ENCODE data around the gene ASTN2. TPM values are rescaled to one million over a fixed set of nuclear protein-coding genes. Genes with fewer than 3 reads are reported as not detected.

ASTN2 gene
- total RNA-seq, 2 donors from 2014 or later: 16.8 to 31.3 TPM

- DNase-seq: peak; percentile 35
- peak; percentile 18 to 48 for ATAC-seq
- intact Hi-C loops (cut with DNase I): loop anchor here in 1 of 2 donors (10.0 kb wide), 2 partner anchors 502 to 1062 kb away; partner anchors contain the start of gene PAPPA
Observed at GRCh38 chr9:116656501-116656971, 758.3 kb downstream of the ASTN2 start.

- intact Hi-C loops (cut with DNase I): loop anchor here in 1 of 2 donors (10.0 kb wide), 2 partner anchors 499 to 1059 kb away; partner anchors contain the start of gene PAPPA
- ATAC-seq (peak in 1 of 2 donors; percentile 86), DNase-seq (peak; percentile 24)
Observed at GRCh38 chr9:116654059-116654355, 760.9 kb downstream of the ASTN2 start.

GRCh38 chr9:116653348-116654058 lies 761.4 kb downstream of the ASTN2 start:
- DNase-seq (no peak), ATAC-seq (peak in 1 of 2 donors; percentile 31)
- intact Hi-C loops (cut with DNase I): loop anchor here in 1 of 2 donors (10.0 kb wide), 2 partner anchors 499 to 1059 kb away; partner anchors contain the start of gene PAPPA

- ATAC-seq (peak; percentile 67 to 86), DNase-seq (peak; percentile 64)
- intact Hi-C loops (cut with DNase I): loop anchor here in 1 of 2 donors (5.0 to 10.0 kb wide), 3 partner anchors 70 to 763 kb away; no protein-coding TSS in a partner anchor
Observed at GRCh38 chr9:116647515-116647809, 767.4 kb downstream of the ASTN2 start.

GRCh38 chr9:116646661-116647514 lies 768.0 kb downstream of the ASTN2 start:
- intact Hi-C loops (cut with DNase I): loop anchor here in 1 of 2 donors (5.0 to 10.0 kb wide), 3 partner anchors 70 to 762 kb away; no protein-coding TSS in a partner anchor
- ATAC-seq: peak; percentile 81 to 85

GRCh38 chr9:116644091-116644688 lies 770.7 kb downstream of the ASTN2 start:
- ATAC-seq: peak in 1 of 2 donors; percentile 56
- intact Hi-C loops (cut with DNase I): loop anchor here in 1 of 2 donors (10.0 kb wide), 2 partner anchors 149 to 759 kb away; no protein-coding TSS in a partner anchor
- no peak for DNase-seq

More at GRCh38 chr9:116646661-116647514, 768.0 kb downstream of the ASTN2 start:
- DNase-seq: no peak

- intact Hi-C loops (cut with DNase I): loop anchor here in 1 of 2 donors (10.0 kb wide), 2 partner anchors 149 to 759 kb away; no protein-coding TSS in a partner anchor
- ATAC-seq: no peak
- no peak for DNase-seq
Observed at GRCh38 chr9:116643691-116644090, 771.2 kb downstream of the ASTN2 start.

- DNase-seq (no peak), ATAC-seq (peak; percentile 51 to 60)
- intact Hi-C loops (cut with DNase I): loop anchor here in 1 of 2 donors (10.0 kb wide), 2 partner anchors 147 to 757 kb away; no protein-coding TSS in a partner anchor
Observed at GRCh38 chr9:116641292-116642059, 773.4 kb downstream of the ASTN2 start.

GRCh38 chr9:116639251-116639741 lies 775.6 kb downstream of the ASTN2 start:
- ATAC-seq (no peak), DNase-seq (no peak)
- intact Hi-C loops (cut with DNase I): no loop called here

GRCh38 chr9:116635908-116636307 lies 778.9 kb downstream of the ASTN2 start:
- ATAC-seq (no peak), DNase-seq (no peak)
- intact Hi-C loops (cut with DNase I): no loop called here

GRCh38 chr9:116632990-116633838 lies 781.6 kb downstream of the ASTN2 start:
- DNase-seq: no peak
- intact Hi-C loops (cut with DNase I): no loop called here
- ATAC-seq: peak; percentile 47 to 70

GRCh38 chr9:116629634-116630033 lies 785.2 kb downstream of the ASTN2 start:
- ATAC-seq (no peak), DNase-seq (no peak)
- intact Hi-C loops (cut with DNase I): no loop called here

GRCh38 chr9:116628716-116629115 lies 786.1 kb downstream of the ASTN2 start:
- ATAC-seq: peak in 1 of 2 donors; percentile 23
- intact Hi-C loops (cut with DNase I): no loop called here
- no peak for DNase-seq

GRCh38 chr9:116627433-116627832 lies 787.4 kb downstream of the ASTN2 start:
- DNase-seq (no peak), ATAC-seq (no peak)
- intact Hi-C loops (cut with DNase I): no loop called here

GRCh38 chr9:116626762-116627161 lies 788.1 kb downstream of the ASTN2 start:
- ATAC-seq (no peak), DNase-seq (no peak)
- intact Hi-C loops (cut with DNase I): no loop called here

GRCh38 chr9:116623715-116624114 lies 791.1 kb downstream of the ASTN2 start:
- intact Hi-C loops (cut with DNase I): no loop called here
- ATAC-seq: peak in 1 of 2 donors; percentile 15

GRCh38 chr9:116617389-116617788 lies 797.5 kb downstream of the ASTN2 start:
- intact Hi-C loops (cut with DNase I): no loop called here
- DNase-seq (no peak), ATAC-seq (no peak)

More at GRCh38 chr9:116623715-116624114, 791.1 kb downstream of the ASTN2 start:
- no peak for DNase-seq

All from left cardiac atrium (tissue), 4 donors.